ENCODE measurements around the gene TGFB1I1. TPM values are rescaled to one million over a fixed set of nuclear protein-coding genes. Genes with fewer than 3 reads are reported as not detected.

TGFB1I1 gene
- total and polyA plus RNA-seq, 2 donors (not counting 3 experiments of a cell fraction or from before 2014, with no cell fraction given), result 73.7 to 115 TPM

GRCh38 chr16:31504159-31504558, 32.2 kb downstream of the TGFB1I1 start:
- no peaks in the 10 kb centered on the region for H3K27me3 ChIP-seq (ENCODE audit: control insufficient read depth in 2 of 2, insufficient read depth in 2 of 2, low read length in 2 of 2)
- H4K20me1 ChIP-seq (replicated peaks; ENCODE audit: control insufficient read depth, extremely low read depth, insufficient read depth, low read length), result no peaks in the 10 kb centered on the region
- dilution Hi-C loops (cut with MboI; ENCODE audit: extremely low pct_ligation_motif_present, low sequenced_read_pairs) (no loop called here), intact Hi-C loops (cut with micrococcal nuclease) (loop anchor here (10.0 kb wide), 1 partner anchor 361 kb away; no protein-coding TSS in a partner anchor)
- ChIA-PET CTCF (interaction anchor here (0.6 to 0.8 kb wide), 2 partner anchors 10 to 550 kb away, joined by 3 read pairs; no protein-coding TSS in a partner anchor), POLR2A (no interaction called here)
- H3K9ac ChIP-seq (replicated peaks; ENCODE audit: extremely low read depth, insufficient read depth, low read length), result no peak overlapping the region
- no peak overlapping the region for H3K27ac ChIP-seq (ENCODE audit: insufficient read depth, low read depth, low read length)
- H3K79me2 ChIP-seq (ENCODE audit: control insufficient read depth, insufficient read depth, low read length), result peaks cover 13% of the 10 kb centered on the region
- TF ChIP-seq EZH2 (IDR thresholded peaks at IDR 0.05; ENCODE audit: borderline replicate concordance, low read depth, low read length, severe bottlenecking), result no peak
- TF ChIP-seq MAX (IDR thresholded peaks at IDR 0.05; ENCODE audit: insufficient read depth, insufficient read length), result peak; percentile 23
- no peak for TF ChIP-seq JUN (IDR thresholded peaks at IDR 0.05; ENCODE audit: borderline replicate concordance, insufficient read depth, insufficient read length, low read depth)
- no peak for TF ChIP-seq FOS (IDR thresholded peaks at IDR 0.05; ENCODE audit: borderline replicate concordance, insufficient read depth, low read length)
- no peak for TF ChIP-seq POLR2A (IDR thresholded peaks at IDR 0.05; ENCODE audit: low read depth, low read length)
- TF ChIP-seq POLR2AphosphoS5 (IDR thresholded peaks at IDR 0.05; ENCODE audit: insufficient read depth, low read depth, low read length), result no peak
- TF ChIP-seq GATA2 (IDR thresholded peaks at IDR 0.05; ENCODE audit: insufficient read depth, insufficient read length, low read depth, low read length), result peak; percentile 60
- TF ChIP-seq MYC (IDR thresholded peaks at IDR 0.05; ENCODE audit: low read depth, low read length), result no peak
- no peak for TF ChIP-seq CTCF (IDR thresholded peaks at IDR 0.05; ENCODE audit: extremely low read depth in 1 of 2, insufficient read depth in 1 of 2, low read depth in 1 of 2, low read length in 2 of 2)
- H3K9me1 ChIP-seq (replicated peaks; ENCODE audit: control insufficient read depth, extremely low read depth, insufficient read depth, low read length), result no peaks in the 10 kb centered on the region
- H3K4me2 ChIP-seq (ENCODE audit: insufficient read depth, low read length), result no peak overlapping the region
- FAIRE-seq (peak; percentile 67), DNase-seq (ENCODE audit: low read depth, low spot score) (peak; percentile 55)
- no peaks in the 10 kb centered on the region for H3K36me3 ChIP-seq (ENCODE audit: control insufficient read depth in 2 of 2, extremely low read depth in 1 of 2, insufficient read depth in 2 of 2, low read length in 2 of 2)
- H3K4me1 ChIP-seq (ENCODE audit: control insufficient read depth, extremely low read depth, insufficient read depth, low read length), result peaks cover 26% of the 10 kb centered on the region
- H3K9me3 ChIP-seq (replicated peaks; ENCODE audit: control insufficient read depth, insufficient read depth, low read length), result no peaks in the 10 kb centered on the region
- no peak overlapping the region for H3K4me3 ChIP-seq (replicated peaks in 1 of 3; ENCODE audit: insufficient read depth in 1 of 3, low read depth in 1 of 3, low read length in 3 of 3)
- H2AFZ ChIP-seq (ENCODE audit: low read depth, low read length), result no peak overlapping the region
- no TSS peak for BruUV-seq (replicated peaks)
